Fibroblast of skin of back (primary cell): ENCODE results near the gene ALG2. TPM values are rescaled to one million over a fixed set of nuclear protein-coding genes. Genes with fewer than 3 reads are reported as not detected.

Experiments used
- DNase-seq: peaks from one replicate; pipeline ENCODE4 v3.0.0-alpha.2; 2013
- polyA plus RNA-seq, 2 experiments: library from polyadenylated mRNA; unstranded; fragments of 120-200 nt; gene quantifications; one replicate each; pipeline ENCODE4 v1.2.1, GENCODE V29; 2013; ENCODE audit not compliant: insufficient read length in 2 of 2

Gene ALG2
- 30.8 TPM for polyA plus RNA-seq (2013, experiment 1 of 2; ENCODE audit: insufficient read length)
- polyA plus RNA-seq (2013, experiment 2 of 2; ENCODE audit: insufficient read length): 25.7 TPM

GRCh38 chr9:99221621-99222415 is at the start of gene ALG2, which contains the start of gene SEC61B:
TSS of gene ALG2 (minus strand) at chr9:99221942. CDS start at chr9:99221894, 48 bp downstream.
TSS of gene SEC61B (plus strand) at chr9:99222282. CDS start at chr9:99222364, 82 bp downstream.
- DNase-seq: peak; percentile 93

GRCh38 chr9:99270491-99270890 is 48.7 kb upstream of the ALG2 start:
- DNase-seq: no peak

DNA sequence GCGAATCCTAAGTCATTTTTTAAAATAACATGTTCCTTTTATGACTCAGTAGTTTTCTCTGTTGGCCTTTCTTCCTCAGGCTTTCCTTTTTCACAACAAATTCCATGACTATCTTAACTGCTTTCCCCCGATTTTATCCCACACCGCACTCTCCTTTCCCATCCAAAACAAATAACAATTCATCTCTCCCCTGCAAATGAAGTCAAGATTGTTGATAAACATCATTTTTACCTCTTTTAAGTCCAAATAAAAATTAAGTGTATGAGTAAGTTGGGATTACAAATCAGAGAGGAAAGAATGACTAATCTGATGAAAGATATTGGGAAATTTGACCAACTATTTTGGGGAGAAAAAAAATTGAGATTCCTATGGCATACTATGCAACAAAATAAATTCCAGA is 47.7 kb upstream of the ALG2 start:
- DNase-seq: peak; percentile 84

- DNase-seq: peak; percentile 64
These were observed 44.7 kb upstream of the ALG2 start for GRCh38 chr9:99266255-99267023.

GRCh38 chr9:99265691-99266090 is 43.9 kb upstream of the ALG2 start:
- DNase-seq: no peak

GRCh38 chr9:99264070-99264680 is 42.4 kb upstream of the ALG2 start:
- DNase-seq: peak; percentile 15

- DNase-seq: no peak
These were observed 41.2 kb upstream of the ALG2 start for GRCh38 chr9:99262949-99263418.

GRCh38 chr9:99261923-99262322 is 40.2 kb upstream of the ALG2 start:
- DNase-seq: no peak

DNA sequence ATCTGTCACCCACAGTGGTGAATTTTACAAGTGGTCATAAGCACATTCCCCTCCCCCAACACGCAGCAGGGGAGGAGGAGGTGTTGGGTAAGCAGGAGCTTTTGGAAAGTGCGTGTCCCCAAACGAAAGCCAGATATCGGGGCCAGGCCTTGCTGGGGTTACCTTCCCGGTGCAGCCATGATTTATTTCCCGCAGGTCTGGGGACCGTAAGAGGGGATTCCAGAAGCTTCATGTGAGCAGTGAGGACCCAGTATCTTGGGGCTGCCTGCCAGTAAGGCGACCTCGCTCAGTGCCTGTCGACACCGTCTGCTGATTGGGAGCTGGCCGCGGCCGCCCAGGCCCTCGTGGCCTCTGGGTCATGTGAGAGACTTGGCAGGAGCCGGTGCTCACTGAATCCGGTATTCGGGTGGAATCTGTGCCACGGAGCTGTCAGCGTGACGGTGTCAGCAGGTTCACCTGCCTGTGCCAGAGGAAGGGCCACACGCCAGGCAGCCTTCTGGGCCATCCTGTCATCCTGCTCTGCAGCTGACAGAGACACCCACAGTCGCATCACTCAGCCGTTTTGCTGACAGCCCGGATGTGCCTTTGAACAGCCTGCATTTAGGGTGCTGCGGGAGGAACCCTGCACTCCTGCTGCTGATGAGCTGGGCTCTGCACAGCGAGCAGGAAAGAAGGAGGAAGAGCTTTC is 37.6 kb upstream of the ALG2 start:
- peak; percentile 17 for DNase-seq

DNA sequence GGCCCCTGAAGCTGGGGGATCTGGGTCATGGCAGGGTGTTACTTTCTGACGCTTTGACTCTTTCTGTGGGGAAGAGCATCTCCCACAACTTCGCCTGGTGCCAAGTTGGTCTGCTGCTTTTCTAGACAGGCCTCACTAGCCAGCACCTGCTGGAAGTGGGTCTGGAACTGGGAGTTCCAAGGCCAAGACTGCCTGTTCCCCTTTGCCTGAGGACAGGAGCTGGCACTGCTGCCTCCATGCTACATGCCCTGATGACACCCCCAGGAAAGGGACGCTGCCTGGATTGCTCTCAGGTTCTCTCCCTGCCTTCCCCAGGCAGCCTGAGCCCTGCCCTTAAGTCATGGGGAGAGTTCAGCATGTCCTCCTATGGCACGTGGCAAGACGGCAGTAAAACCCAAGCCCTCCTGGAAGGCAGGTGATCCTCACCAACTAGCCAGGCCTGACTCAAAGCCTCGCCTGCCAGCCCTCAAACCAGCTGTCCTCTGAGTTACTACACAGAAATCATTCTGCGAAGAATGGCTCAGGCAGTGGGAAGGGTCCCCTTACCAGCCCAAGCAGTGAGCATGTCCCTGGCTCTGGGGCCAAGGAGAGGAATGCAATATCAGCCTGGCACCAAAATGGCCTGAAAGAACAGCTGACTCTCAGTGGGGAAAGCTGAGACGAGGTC is 36.1 kb upstream of the ALG2 start:
- DNase-seq: no peak

DNA sequence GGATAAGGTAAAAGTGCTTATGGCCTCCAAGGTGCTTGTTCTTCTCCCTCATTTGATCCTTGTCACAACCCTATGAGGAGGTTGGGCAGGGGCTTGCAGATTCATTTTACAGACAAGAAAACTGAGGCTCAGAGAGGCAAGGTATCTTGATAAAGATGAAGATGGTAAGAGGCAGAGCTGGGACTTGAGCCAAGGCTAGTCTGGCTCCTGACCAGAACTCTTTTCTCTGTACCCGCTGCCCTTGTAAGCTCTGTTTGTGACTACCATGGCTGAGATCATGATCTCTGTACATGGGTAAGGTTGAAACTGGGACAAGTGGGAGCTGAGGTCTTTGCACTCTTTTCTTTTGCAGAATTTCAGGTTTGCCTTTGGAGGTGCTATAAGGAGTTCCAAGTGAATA is 33.9 kb upstream of the ALG2 start:
- no peak for DNase-seq

DNA sequence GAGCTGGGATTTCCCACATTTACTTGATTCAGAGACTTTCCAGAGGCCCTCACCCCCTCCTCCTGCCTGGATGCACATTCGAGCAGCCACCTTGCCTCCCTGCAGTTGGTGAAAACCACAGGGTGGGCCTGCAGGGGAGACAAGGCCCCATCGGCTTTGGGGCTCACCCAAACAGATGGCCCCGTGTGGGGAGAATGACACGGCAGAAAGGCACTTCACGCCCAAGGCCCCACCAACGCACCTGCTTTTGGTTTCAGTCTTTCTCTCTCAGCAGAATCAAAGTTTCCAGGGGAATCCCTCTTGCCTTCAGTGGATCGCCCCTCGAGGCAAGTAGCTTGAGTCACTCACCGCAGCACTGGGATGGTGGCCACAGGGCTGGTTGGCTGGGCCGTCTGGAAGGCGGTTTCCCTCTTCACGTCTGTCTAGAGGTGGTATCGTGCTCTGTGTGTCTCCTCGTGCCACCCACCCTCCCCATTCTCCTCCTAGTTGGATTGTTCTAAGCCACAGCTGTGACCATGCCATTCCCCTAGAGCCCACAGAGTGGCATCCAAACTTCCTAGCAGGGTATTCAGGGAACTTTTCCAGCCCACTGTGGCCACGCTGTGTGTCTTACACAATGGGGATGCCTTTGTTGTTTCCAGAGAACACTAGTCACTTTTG is 32.2 kb upstream of the ALG2 start:
- DNase-seq: no peak

DNA sequence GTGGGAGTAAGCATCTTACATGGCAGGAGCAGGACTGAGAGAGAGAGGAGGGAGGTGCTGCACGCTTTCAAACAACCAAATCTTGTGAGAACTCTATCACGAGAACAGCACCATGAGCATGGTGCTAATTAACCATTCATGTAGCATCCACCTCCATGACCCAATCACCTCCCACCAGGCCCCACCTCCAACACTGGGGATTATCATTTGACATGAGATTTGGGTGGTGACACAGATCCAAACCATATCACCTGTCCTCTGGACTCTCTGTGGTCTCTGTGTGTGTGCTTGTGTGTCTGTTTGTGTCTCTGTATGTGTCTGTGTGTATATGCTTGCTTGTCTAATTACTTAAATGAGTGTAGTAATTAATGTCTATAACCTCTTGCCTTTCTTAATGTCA is 31.4 kb upstream of the ALG2 start:
- DNase-seq: no peak

DNA sequence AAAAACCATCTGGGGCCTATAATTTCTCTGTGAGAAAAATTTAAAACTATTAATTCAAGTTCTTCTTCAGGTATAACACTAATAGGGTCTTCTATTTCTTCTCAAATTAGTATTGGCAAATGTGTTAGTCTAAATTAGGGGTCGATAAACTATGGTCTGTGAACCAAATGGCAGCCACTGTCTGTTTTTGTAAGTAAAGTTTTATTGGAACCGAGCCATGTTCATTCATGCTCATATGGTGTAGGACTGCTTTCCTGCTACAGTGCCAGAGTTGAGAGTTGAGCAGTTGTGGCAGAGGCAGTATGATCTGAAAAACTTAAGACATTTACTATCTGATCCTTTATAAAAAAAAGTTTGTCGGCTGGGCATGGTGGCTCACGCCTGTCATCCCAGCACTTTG is 29.4 kb upstream of the ALG2 start:
- DNase-seq: no peak

GRCh38 chr9:99249619-99250018 is 27.9 kb upstream of the ALG2 start:
- peak; percentile 51 for DNase-seq

- DNase-seq: no peak
These were observed 22.9 kb upstream of the ALG2 start for GRCh38 chr9:99244344-99245260.

- DNase-seq: peak; percentile 12
These were observed 19.4 kb upstream of the ALG2 start for GRCh38 chr9:99241106-99241505.

DNA sequence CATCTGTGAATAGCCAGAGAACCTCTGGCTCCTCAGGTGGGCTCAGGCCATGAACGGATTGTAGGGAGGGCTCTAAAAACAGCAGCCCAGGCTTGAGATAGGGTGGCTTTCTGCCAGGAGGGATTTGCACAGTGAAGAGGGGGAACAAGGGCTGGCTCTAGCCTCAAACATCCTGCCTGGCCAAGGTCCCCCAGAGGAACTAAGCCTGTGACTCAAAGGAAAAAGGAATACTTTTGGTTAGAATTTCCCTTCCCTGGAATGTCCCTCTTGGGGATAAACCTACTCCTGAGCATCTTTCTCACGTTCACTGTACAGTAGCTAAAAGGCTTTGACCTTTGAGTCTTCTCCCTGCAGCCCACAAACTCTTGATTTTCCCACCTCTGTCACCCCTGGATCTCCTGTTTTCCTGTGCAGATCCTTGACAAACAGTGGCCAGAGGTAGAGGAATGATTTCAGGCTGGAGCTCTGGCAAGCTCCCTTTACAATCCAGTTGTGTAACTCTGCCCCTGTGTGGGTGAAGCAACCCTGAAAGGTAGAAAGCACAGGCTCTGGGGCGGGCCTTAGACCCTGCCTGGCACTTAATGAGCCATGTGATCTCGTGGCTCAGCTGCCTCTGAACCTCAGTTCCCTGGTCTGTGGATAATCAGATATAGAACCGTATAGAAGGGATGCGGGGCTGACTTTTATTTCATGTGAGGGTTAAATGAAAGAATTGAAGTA is 17.8 kb upstream of the ALG2 start:
- DNase-seq: peak; percentile 88

DNA sequence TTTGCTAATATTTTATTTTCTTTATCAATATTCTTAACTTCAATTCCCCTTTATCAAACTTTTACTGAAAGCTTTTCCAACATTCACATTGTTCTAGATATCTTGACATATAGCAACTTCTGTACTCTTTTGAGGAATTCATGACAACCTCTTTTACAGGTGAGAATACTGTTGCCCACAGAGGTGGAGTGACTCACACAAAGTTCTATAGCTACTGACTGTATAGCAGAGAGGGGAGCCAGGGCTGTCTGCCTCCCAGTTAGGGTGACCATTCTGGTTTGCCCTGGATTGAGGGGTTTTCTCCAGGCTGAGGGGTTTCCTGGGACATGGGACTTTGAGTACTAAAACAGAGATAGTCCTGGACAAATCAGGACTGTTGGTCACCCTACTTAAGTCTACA is 16.6 kb upstream of the ALG2 start:
- no peak for DNase-seq
